GM23338 (cell line): ENCODE data around the gene EHD3. TPM values are rescaled to one million over a fixed set of nuclear protein-coding genes. Genes with fewer than 3 reads are reported as not detected.

Experiments used
- ATAC-seq: fragments of 200-7000 bp; cut with Tn5 transposase; 3 replicates; pipeline ENCODE4 v1.9.1; 2020
- DNase-seq: peaks from one replicate; pipeline ENCODE4 v3.0.0-alpha.2; 2015; ENCODE audit warnings: low spot score
- H2AFZ ChIP-seq: fragments of 200-600 bp; sonication (generic); 2 replicates; pipeline ENCODE4 v1.8.0; 2016; ENCODE audit warnings: antibody characterized with exemption, mild to moderate bottlenecking, moderate library complexity
- H3F3A ChIP-seq: fragments of 200-600 bp; sonication (generic); replicated peaks from 2 replicates; pipeline ENCODE4 v1.8.0; 2017; ENCODE audit warnings: antibody characterized with exemption, mixed run types, low read depth
- H3K27ac ChIP-seq: fragments of 200-600 bp; sonication (generic); 2 replicates; pipeline ENCODE4 v1.6.1; 2016; ENCODE audit warnings: low read depth
- H3K27me3 ChIP-seq: fragments of 200-600 bp; sonication (generic); 2 replicates; pipeline ENCODE4 v1.8.0; 2016; ENCODE audit warnings: mild to moderate bottlenecking, mixed run types, moderate library complexity; ENCODE audit not compliant: insufficient read depth
- H3K36me3 ChIP-seq: fragments of 200-600 bp; sonication (generic); 2 replicates; pipeline ENCODE4 v1.8.0; 2016; ENCODE audit warnings: mild to moderate bottlenecking; ENCODE audit not compliant: insufficient read depth
- H3K4me1 ChIP-seq: fragments of 200-600 bp; sonication (generic); 2 replicates; pipeline ENCODE4 v1.8.0; 2016; ENCODE audit warnings: mild to moderate bottlenecking, moderate library complexity; ENCODE audit not compliant: insufficient read depth
- H3K4me2 ChIP-seq: fragments of 200-600 bp; sonication (generic); 2 replicates; pipeline ENCODE4 v1.7.1; 2017; ENCODE audit warnings: mixed run types
- H3K4me3 ChIP-seq: fragments of 200-600 bp; sonication (generic); 2 replicates; pipeline ENCODE4 v1.6.1; 2016; ENCODE audit warnings: mixed run types
- H3K79me2 ChIP-seq: fragments of 200-600 bp; sonication (generic); replicated peaks from 2 replicates; pipeline ENCODE4 v1.8.0; 2017; ENCODE audit warnings: mild to moderate bottlenecking; ENCODE audit not compliant: insufficient read depth
- H3K9me2 ChIP-seq: fragments of 200-600 bp; sonication (generic); 2 replicates; pipeline ENCODE4 v1.8.0; 2017; ENCODE audit not compliant: insufficient read depth
- H4K20me1 ChIP-seq: fragments of 200-600 bp; sonication (generic); replicated peaks from 2 replicates; pipeline ENCODE4 v1.8.0; 2017; ENCODE audit warnings: mild to moderate bottlenecking; ENCODE audit not compliant: insufficient read depth
- H3K27ac Mint-ChIP-seq: 2 replicates; pipeline ENCODE4 v1.8.0; 2020; ENCODE audit warnings: inconsistent platforms, mild to moderate bottlenecking, moderate library complexity, mixed read lengths
- H3K27me3 Mint-ChIP-seq: 3 replicates; pipeline ENCODE4 v1.8.0; 2022; ENCODE audit warnings: low read depth, mild to moderate bottlenecking, moderate library complexity, mixed read lengths, inconsistent platforms; ENCODE audit not compliant: insufficient read depth, poor library complexity
- H3K36me3 Mint-ChIP-seq: 3 replicates; pipeline ENCODE4 v1.8.0; 2021; ENCODE audit warnings: low read depth, mild to moderate bottlenecking, inconsistent platforms, moderate library complexity, mixed read lengths
- H3K4me1 Mint-ChIP-seq: 3 replicates; pipeline ENCODE4 v1.8.0; 2020; ENCODE audit warnings: mild to moderate bottlenecking, inconsistent platforms, mixed read lengths
- H3K4me3 Mint-ChIP-seq: 3 replicates; pipeline ENCODE4 v1.8.0; 2021; ENCODE audit warnings: moderate library complexity, mild to moderate bottlenecking, inconsistent platforms, mixed read lengths
- H3K9me3 Mint-ChIP-seq: 3 replicates; pipeline ENCODE4 v1.8.0; 2020; ENCODE audit warnings: moderate library complexity, mild to moderate bottlenecking, inconsistent platforms, mixed read lengths
- CREB1 ChIP-seq: fragments of 250-450 bp; sonication (Bioruptor Pico); IDR thresholded peaks from 2 replicates; pipeline ENCODE4 v1.5.0; 2020; ENCODE audit warnings: low read depth, mild to moderate bottlenecking, moderate library complexity
- ETS1 ChIP-seq: IDR thresholded peaks from 2 replicates; pipeline ENCODE4 v1.6.1; 2016; ENCODE audit warnings: antibody characterized with exemption
- EZH2 ChIP-seq: fragments of 200-600 bp; sonication (generic); IDR thresholded peaks from one replicate; pipeline ENCODE4 v1.8.0; 2017; ENCODE audit warnings: antibody characterized with exemption, mild to moderate bottlenecking, low read depth; ENCODE audit not compliant: unreplicated experiment
- EZH2phosphoT487 ChIP-seq: fragments of 200-600 bp; sonication (generic); IDR thresholded peaks from one replicate; pipeline ENCODE4 v1.8.1; 2018; ENCODE audit warnings: antibody characterized with exemption; ENCODE audit not compliant: unreplicated experiment
- JUNB ChIP-seq: IDR thresholded peaks from one replicate; pipeline ENCODE4 v1.6.1; 2016; ENCODE audit warnings: antibody characterized with exemption; ENCODE audit not compliant: unreplicated experiment
- NANOG ChIP-seq: IDR thresholded peaks from 2 replicates; pipeline ENCODE4 v1.6.1; 2016; ENCODE audit warnings: antibody characterized with exemption, borderline replicate concordance
- POLR2AphosphoS5 ChIP-seq: IDR thresholded peaks from 2 replicates; pipeline ENCODE4 v1.6.1; 2016; ENCODE audit warnings: antibody characterized with exemption, low read depth
- REST ChIP-seq: IDR thresholded peaks from one replicate; pipeline ENCODE4 v1.6.1; 2018; ENCODE audit warnings: antibody characterized with exemption; ENCODE audit not compliant: unreplicated experiment
- ZNF462 ChIP-seq: fragments of 250-450 bp; sonication (Bioruptor Pico); IDR thresholded peaks from 2 replicates; pipeline ENCODE4 v1.5.0; 2020; ENCODE audit warnings: mild to moderate bottlenecking, moderate library complexity
- polyA plus RNA-seq: library from polyadenylated mRNA; unstranded; fragments of >200 nt; fragmentation: Nextera tagmentation; extraction: Ambion mirVana; gene quantifications from 2 replicates; pipeline ENCODE4 v1.2.1, GENCODE V29; 2016
- total RNA-seq: library from RNA; depleted of rRNA; stranded (reverse); fragments of >200 nt; shearing (Covaris generic); gene quantifications from 2 replicates; pipeline ENCODE4 v1.2.3, GENCODE V29; 2014

Gene EHD3
- total and polyA plus RNA-seq, 2 experiments from 2014 or later = 3.3 to 12.6 TPM

GRCh38 chr2:31249009-31249690 is 15.2 kb downstream of the EHD3 start:
- Histone ChIP-seq H3K36me3 (no peaks in the 10 kb centered on the region), H3K79me2 (no peaks in the 10 kb centered on the region), H4K20me1 (no peaks in the 10 kb centered on the region), H2AFZ (no peak overlapping the region), H3K27me3 (no peaks in the 10 kb centered on the region), H3K4me2 (no peak overlapping the region), H3F3A (no peaks in the 10 kb centered on the region), H3K9me2 (no peaks in the 10 kb centered on the region), H3K4me3 (no peak overlapping the region), H3K4me1 (peaks cover 3% of the 10 kb centered on the region; the same call in 1 of the 2 replicates), H3K27ac (no peak overlapping the region)
- no peaks in the 10 kb centered on the region for H3K9me3 Mint-ChIP-seq
- ATAC-seq (no peak), DNase-seq (no peak)
- TF ChIP-seq CREB1 (CRISPR knock-in tag) (no peak), REST (no peak), JUNB (no peak), EZH2 (no peak), POLR2AphosphoS5 (no peak), NANOG (no peak), ZNF462 (CRISPR knock-in tag) (no peak), EZH2phosphoT487 (no peak), ETS1 (no peak)
- H3K27me3 Mint-ChIP-seq = peaks cover 9% of the 10 kb centered on the region
- H3K27ac Mint-ChIP-seq = no peak overlapping the region
- peaks cover 20% of the 10 kb centered on the region for H3K4me1 Mint-ChIP-seq
- peaks cover 3% of the 10 kb centered on the region; the same call in 2 of the 3 replicates for H3K36me3 Mint-ChIP-seq
- no peak overlapping the region for H3K4me3 Mint-ChIP-seq
